Progenitor cell of endocrine pancreas (in vitro differentiated cells): Measurements from ENCODE around the gene HKDC1. TPM values are rescaled to one million over a fixed set of nuclear protein-coding genes. Genes with fewer than 3 reads are reported as not detected.

Source experiments
- DNase-seq: peaks from one replicate; pipeline ENCODE4 v3.0.0; 2021; ENCODE audit warnings: low spot score; ENCODE audit not compliant: unreplicated experiment
- H3K27ac Mint-ChIP-seq: 2 replicates; pipeline ENCODE4 v1.8.0; 2021; ENCODE audit warnings: mild to moderate bottlenecking, moderate library complexity, mixed read lengths
- H3K27me3 Mint-ChIP-seq: 2 replicates; pipeline ENCODE4 v1.8.0; 2021; ENCODE audit warnings: mixed read lengths
- H3K36me3 Mint-ChIP-seq: 2 replicates; pipeline ENCODE4 v1.8.0; 2022; ENCODE audit warnings: mixed read lengths; ENCODE audit not compliant: insufficient read depth
- H3K4me1 Mint-ChIP-seq: 2 replicates; pipeline ENCODE4 v1.8.0; 2021; ENCODE audit warnings: low read depth, mixed read lengths
- H3K4me3 Mint-ChIP-seq: 2 replicates; pipeline ENCODE4 v1.8.0; 2021; ENCODE audit warnings: low read depth, mild to moderate bottlenecking, moderate library complexity, mixed read lengths
- H3K9me3 Mint-ChIP-seq: 2 replicates; pipeline ENCODE4 v1.8.0; 2021; ENCODE audit warnings: low read depth, mixed read lengths
- CTCF ChIP-seq: fragments of 200-600 bp; sonication (generic); IDR thresholded peaks from one replicate; pipeline ENCODE4 v1.5.0; 2021; ENCODE audit warnings: antibody characterized with exemption, mild to moderate bottlenecking; ENCODE audit not compliant: unreplicated experiment
- total RNA-seq: library from RNA; stranded (reverse); gene quantifications from 2 replicates; pipeline ENCODE4 v1.2.1, GENCODE V29; 2021

The HKDC1 gene
- total RNA-seq, 1 donor from 2014 or later: 4.1 TPM

- H3K36me3 Mint-ChIP-seq: no peaks in the 10 kb centered on the region
- no peak overlapping the region for H3K27ac Mint-ChIP-seq
- DNase-seq: no peak
- H3K9me3 Mint-ChIP-seq: no peaks in the 10 kb centered on the region
- H3K27me3 Mint-ChIP-seq: peaks cover 12% of the 10 kb centered on the region
- no peak overlapping the region for H3K4me3 Mint-ChIP-seq
- no peak for TF ChIP-seq CTCF
- H3K4me1 Mint-ChIP-seq: no peaks in the 10 kb centered on the region
Observed at GRCh38 chr10:69270990-69271389, 50.9 kb downstream of the HKDC1 start.

- no peak for TF ChIP-seq CTCF
- no peaks in the 10 kb centered on the region for H3K4me1 Mint-ChIP-seq
- H3K27me3 Mint-ChIP-seq: peaks cover 6% of the 10 kb centered on the region
- DNase-seq: no peak
- H3K27ac Mint-ChIP-seq: no peak overlapping the region
- no peaks in the 10 kb centered on the region for H3K9me3 Mint-ChIP-seq
- no peak overlapping the region for H3K4me3 Mint-ChIP-seq
- no peaks in the 10 kb centered on the region for H3K36me3 Mint-ChIP-seq
Observed at GRCh38 chr10:69272624-69273023, 52.5 kb downstream of the HKDC1 start.

GRCh38 chr10:69275444-69275843 lies 55.3 kb downstream of the HKDC1 start:
- Mint-ChIP-seq H3K4me1 (peaks cover 6% of the 10 kb centered on the region), H3K9me3 (no peaks in the 10 kb centered on the region), H3K36me3 (no peaks in the 10 kb centered on the region), H3K27ac (no peak overlapping the region), H3K4me3 (no peak overlapping the region), H3K27me3 (peaks cover 3% of the 10 kb centered on the region)
- DNase-seq: no peak
- no peak for TF ChIP-seq CTCF

- no peak for DNase-seq
- Mint-ChIP-seq H3K27ac (no peak overlapping the region), H3K27me3 (peaks cover 3% of the 10 kb centered on the region), H3K9me3 (no peaks in the 10 kb centered on the region), H3K4me1 (peaks cover 6% of the 10 kb centered on the region), H3K36me3 (no peaks in the 10 kb centered on the region), H3K4me3 (no peak overlapping the region)
- TF ChIP-seq CTCF: no peak
Observed at GRCh38 chr10:69276503-69276902, 56.4 kb downstream of the HKDC1 start.

- H3K4me3 Mint-ChIP-seq: no peak within 1 kb of the TSS
- no peaks in the 10 kb centered on the region for H3K36me3 Mint-ChIP-seq
- peaks cover 10% of the 10 kb centered on the region for H3K27me3 Mint-ChIP-seq
- H3K4me1 Mint-ChIP-seq: peaks cover 6% of the 10 kb centered on the region
- no peak for DNase-seq
- no peaks in the 10 kb centered on the region for H3K9me3 Mint-ChIP-seq
- TF ChIP-seq CTCF: no peak
- no peak within 1 kb of the TSS for H3K27ac Mint-ChIP-seq
Observed at GRCh38 chr10:69278446-69278963, 58.4 kb downstream of the HKDC1 start, which contains the start of gene HK1. TSS of gene HK1 (plus strand) at chr10:69278496.
